Stimulated activated CD4-positive, alpha-beta T cell treated with anti-CD3 and anti-CD28 coated beads, Interleukin-12 subunit alpha, Interleukin-12 subunit beta, amount 100 ng/mL, for 4 hours (primary cell): ENCODE results near the gene SMIM23.
"Not testable (repeated sequence)": the region's sequence is repeated elsewhere in the genome, so short reads cannot be mapped to it uniquely, and the experiment has no call there.

Source experiments
- DNase-seq: peaks from one replicate; pipeline ENCODE4 v3.0.0-alpha.2; 2020

Gene SMIM23

DNA sequence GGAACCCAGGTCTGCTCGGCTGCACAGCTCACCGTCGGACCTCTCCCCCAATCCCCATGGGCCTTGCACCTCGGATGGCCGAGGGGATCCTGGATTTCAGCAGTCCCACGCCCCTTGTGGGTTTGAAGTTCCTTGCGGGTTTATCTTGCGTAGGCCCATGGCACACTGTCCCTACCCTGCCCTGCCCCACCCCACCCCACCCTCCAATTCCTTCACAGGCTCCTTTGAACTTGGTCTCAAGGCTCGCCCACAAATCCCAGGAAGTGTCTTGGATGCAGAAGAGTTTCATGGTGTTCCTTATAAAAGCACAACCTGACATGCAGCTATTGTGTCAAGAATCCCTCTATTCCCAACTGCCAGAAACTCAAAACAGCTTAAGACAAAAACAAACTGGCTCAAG, 11.2 kb upstream of the SMIM23 start:
- no peak for DNase-seq

DNA sequence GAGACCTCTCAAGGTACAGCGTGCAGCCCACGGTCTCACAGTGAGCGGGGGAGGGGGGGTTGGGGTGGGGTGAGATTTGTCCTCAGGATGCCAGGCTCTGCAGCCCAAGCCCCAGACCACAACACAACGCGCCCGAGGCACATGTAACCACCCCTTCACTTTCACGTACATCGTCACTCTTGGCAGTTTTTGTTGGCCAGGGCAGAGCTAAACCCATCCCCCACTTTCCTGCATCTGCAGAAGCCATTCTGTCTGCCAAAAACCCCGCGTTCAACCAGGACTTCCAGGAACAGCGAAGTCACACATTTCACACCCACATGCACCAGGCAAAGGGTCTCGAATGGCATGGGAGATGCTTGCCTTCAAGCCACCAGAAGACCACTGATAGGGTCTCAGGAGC, 9.4 kb upstream of the SMIM23 start:
- no peak for DNase-seq

DNA sequence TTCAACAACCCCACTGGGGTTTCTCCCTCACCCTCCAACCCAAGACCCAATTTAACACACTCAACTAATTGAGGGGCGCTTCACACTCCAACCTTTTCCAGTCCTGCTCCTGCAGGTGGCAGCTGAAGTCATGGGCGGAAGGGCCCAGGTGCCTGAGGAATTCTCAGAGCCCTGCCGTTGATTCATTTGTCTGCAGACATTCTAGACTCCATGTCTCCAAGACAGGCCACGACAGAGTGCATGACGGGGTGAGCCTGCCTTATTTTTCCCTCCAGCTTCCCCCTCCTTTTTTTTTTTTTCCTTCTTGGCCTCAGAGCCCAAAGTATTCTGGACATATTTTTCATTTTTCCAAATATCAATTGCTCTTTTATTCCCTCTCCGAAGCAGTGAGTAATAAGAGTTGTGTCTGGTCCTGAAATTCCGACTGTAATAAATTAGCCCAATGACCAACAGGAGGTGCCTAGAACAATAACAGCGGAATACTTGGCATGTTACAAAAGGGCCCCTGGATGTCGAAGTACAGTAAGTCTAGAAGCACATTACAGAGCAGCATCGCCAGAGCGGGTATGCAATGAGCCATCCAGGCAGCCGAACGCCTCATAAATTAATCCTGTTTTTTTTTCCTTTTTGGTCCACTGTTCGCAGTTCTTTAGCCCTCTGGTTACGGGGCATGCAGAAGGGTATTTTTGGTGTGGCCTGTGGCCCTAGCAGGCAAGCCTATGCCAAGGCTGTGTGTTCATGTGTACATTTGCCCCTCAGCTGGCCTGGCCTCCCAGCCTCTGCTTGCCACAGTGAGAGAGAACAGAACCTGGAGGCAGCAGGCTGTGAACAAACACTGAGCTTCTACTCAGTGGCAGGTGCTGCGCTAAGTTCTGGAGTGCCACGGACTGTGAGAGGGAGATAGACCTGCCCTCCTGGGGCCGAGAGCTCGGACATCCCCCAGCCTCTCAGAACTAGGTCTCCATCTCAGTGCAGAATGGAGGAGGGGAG, 8.6 kb upstream of the SMIM23 start:
- no peak for DNase-seq

DNA sequence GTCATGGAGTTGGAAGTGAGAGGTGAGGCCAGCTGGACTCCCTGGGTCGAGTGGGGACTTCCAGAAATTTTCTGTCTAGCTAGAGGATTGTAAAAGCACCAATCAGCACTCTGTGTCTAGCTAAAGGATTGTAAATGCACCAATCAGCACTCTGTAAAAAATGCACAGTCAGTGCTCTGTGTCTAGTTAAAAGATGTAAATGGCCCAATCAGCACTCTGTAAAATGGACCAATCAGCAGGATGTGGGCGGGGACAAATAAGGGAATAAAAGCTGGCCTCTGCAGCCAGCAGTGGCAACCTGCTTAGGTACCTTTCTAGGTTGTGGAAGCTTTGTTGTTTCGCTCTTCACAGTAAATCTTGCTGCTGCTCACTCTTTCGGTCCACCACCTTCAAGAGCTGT, 3.9 kb upstream of the SMIM23 start:
- not testable (repeated sequence) for DNase-seq

DNA sequence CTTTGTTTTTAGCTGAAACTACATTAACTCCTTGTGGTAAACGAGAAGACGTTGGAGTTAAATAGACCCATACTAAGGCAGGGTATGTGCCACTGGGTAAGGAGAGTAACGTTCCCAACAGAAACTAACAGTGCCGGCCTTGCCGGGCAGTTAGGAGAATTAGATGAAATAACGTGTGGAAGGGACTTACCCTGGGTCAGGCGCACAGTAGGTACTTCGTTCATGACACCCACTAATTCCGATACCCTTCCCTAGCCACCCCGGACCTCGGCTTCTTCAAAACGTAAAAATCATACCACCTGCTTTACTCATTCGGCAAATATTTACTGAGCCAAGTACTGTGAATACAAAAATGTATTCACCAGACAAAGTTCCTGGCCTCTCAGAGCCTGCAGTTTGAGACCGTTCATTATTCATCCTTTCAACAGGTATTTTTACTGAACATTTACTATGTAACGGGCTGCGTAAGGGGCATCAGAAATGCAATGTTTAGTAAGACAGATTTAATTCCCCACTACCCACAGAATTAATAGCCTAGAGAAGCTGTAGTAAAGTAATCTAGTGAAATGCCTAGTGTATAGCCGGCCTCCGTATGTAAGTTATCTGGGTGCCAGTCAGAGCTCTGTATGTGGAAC, 3.2 kb upstream of the SMIM23 start:
- DNase-seq = no peak

DNA sequence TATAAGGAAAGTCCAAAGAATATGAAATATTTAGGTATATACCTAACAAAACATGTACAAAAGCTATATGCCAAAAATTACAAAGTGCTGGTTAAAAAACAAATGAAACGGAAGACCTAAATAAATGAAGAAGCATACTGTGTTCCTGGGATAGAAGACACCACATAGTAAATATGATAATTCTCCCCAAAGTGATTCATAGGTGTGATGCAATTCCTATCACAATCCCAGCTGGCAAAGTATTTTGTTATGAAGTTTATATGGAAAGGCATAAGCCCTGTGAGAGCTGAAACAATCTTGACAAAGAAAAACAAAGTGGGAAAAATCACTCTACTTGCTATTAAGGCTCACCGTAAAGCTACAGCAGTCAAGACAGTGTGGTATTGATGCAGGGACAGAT, 2.6 kb upstream of the SMIM23 start:
- DNase-seq = no peak

DNA sequence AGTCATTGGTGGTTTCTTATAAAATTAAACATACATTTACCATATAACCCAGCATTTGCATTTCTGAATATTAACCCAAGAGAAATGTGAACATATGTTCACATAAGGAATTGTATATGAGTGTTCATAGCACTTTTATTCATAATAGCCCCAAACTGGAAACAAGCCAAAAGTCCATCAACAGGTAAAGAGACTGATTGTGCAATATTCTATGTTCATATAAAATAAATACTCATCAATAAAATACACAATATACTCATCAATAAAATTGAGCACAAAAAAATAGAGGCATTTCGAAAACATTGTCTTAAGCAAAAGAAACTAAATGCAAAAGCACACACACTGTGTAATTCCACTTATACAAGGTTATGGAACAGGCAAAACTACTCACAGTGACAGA, 3.7 kb downstream of the SMIM23 start:
- DNase-seq = no peak

DNA sequence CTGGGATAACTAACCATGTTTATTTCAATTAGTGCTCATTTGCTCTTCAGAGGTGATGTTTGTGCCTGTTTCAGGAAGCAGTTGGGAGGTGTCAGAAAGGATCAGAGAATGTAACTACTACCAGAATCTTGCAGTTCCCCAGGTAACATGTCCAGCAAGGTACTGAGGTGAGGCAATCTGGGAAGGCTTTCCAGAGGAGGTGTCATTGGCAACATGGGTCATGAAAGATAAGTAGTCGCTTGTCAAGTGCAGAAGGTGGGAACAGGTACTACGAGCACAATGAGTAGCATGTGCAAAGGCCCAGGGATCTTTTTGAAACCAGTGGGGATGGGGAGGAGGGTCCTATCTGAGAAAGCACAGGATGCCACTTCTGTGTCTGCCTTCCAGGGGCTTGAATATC, 4.8 kb downstream of the SMIM23 start:
- DNase-seq = no peak

DNA sequence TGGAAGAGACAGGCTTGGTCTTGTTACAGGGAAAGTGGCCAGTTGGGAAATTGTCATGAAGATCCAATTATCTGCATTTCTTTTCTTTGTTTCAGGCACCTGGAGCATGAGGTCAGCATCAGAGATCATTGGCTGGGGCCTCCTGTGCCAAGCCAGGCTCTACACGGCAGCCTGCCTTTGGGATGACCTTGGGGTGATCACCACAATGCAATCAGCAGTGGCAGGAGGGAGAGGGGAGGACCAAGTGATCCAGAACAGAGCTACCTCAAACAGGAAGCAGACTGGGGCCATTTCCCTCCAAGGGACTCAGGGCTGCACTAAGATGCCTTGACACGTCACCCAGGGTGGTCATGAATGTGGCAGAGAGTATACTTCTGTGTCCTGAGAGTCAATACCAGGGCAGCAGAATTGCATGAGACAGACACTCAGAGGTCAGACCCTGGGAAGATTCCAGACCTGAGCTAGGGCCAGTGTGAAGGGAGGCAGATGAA, 8.9 kb downstream of the SMIM23 start:
- DNase-seq = no peak

DNA sequence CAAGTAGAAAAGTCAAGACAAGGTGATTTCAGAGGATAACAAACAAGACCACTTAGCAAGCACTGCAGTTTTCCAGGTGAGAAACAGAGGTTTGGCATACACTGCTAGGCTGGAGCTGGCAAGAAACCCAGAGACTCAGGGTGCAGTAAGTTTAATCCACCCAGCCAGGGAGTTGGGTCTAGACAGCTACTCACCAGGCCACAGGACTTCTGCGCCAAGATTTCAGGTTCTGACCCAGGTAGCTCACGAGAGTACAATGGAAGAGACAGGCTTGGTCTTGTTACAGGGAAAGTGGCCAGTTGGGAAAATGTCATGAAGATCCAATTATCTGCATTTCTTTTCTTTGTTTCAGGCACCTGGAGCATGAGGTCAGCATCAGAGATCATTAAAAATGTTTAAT, 9.8 kb downstream of the SMIM23 start:
- DNase-seq = no peak

DNA sequence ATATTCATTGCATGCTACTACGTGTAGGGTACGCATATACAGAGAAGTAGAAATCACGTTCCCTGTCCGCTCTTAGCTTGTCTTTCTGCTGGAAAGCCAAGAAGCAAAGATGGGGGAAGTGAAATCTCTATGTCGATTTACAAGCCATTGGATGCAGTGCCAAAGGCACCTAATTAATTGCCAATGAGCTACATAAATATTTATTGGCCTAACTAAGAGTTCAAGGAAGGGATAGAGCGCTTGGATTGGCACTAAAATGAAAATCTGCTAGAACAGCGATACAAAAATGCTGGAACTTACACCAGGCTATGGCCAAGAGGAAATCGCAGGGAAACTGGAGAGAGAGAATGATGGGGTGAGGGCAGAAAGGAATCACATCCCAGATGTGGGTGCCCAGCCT, 10.8 kb downstream of the SMIM23 start:
- no peak for DNase-seq

DNA sequence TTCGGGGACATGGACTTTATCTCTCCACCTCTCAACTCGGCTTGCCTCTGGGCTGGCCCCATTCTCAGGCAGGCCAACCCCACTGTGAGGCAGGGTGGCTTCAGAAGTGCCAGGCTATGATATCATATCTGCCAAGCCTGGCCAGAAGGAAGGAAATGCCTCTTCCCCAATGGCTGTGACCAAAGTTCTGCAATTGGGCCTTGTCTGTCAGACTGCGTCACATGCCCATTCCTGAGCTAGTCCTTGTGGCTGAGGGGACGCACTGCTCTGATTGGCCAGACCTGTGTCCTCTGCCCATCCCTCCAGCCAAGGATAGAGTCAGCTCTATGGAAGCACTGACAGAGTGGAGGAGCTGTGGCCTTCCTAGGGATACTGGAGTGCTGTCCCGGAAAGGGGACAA, 11.9 kb downstream of the SMIM23 start:
- no peak for DNase-seq

DNA sequence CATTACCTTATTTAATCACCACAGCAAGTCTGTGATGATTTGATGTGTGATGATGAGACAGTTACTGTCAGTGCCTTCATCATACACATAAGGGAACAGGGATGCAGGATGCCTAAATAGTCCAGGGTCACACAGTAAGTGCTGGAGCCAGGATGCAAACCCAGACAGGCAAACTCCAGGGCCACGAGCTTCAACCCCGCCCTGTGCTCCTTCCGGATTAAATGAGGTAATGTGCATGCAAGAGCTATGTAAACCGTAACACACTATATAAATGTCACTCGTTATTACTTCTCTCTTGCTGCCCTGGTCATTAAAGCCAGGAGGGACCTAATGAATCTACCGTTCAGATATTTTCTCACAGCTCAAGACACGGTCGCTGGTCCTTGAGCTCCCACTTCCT, 12.8 kb downstream of the SMIM23 start:
- DNase-seq = no peak

DNA sequence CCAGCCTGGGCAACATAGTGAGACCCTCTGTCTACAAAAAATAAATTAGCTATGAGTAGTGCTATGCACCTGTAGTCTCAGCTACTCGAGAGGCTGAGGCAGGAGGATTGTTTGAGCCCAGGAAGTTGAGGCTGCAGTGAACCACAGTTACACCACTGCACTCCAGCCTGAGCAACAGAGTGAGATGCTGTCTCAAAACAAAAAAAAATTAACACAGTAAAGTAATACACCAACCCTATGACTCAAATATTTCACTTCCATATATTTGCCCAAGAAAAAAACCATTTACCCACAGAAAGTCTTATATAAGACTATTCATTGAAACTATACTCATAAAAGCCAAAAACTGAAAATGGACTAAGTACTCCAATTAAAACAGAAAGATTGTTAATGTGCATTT, 16.2 kb downstream of the SMIM23 start:
- no peak for DNase-seq

DNA sequence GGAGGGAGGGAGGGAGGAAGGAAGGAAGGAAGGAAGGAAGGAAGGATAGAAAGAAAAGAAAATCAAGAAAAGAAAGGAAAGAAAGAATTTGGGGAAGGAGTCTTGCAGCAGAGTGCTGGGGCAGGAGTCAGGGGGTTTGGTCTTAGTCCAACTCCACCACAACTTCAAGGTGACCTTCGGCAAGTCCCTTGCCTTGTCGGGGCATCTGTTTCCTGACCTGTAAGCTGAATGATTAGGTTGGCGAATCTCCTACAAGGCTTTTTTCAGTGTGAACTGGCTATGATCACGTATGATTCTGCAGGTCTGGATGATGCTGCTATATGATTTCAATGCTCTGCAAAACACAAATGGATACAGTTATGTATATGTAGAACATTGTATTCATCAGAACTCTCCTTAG, 20.1 kb downstream of the SMIM23 start:
- DNase-seq = no peak

DNA sequence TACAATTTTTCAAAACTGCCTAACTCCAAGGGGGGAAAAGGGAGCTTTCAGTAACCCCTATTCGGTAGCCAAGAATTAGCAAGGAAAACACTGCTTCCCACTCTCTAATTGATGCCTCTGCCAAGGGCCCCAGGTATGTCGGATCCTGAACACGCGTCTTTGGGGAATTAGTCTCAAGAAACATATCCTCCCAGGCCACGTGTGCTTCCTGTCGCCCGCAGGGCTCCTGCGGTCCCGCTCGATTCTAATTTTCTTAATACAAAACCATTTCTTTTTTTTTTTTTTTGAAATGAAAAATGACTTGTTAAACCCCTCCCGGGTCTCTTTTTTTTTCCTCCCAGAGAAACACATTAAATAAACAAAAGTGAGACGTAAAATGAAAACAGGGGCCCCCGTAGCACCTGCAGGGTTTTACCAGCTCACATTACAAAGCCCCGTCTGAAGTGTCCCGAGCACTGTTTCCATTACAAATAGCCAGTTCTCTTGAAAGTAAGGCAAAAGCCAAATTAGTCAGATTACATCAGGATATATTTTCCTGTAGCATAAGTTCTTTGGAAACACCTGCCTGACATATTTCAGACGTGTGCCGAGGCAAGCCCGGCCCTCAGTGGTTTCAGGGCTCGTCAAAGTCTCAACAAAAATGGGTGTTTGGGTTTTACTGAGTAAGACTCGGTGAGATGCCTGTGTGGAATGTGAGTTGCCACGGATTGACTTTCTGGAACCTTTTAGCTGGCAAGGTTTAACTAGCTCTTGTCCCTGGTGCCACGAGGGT, 21.5 kb downstream of the SMIM23 start:
- DNase-seq = no peak

DNA sequence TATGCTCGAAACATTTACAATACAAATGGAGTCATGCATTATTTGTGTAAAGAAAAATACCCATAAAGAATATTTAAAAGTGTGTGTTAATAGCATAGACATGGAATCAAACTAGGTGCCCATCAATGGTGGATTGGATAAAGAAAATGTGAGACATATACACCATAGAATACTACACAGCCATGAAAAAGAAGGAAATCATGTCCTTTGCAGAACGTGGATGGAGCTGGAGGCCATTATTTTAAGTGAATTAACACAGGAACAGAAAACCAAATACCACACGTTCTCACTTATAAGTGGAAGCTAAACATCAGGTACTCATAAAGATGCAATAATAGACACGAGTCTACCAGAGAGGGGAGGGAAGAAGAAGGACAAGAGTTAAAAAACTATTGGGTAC, 22.8 kb downstream of the SMIM23 start:
- no peak for DNase-seq

DNA sequence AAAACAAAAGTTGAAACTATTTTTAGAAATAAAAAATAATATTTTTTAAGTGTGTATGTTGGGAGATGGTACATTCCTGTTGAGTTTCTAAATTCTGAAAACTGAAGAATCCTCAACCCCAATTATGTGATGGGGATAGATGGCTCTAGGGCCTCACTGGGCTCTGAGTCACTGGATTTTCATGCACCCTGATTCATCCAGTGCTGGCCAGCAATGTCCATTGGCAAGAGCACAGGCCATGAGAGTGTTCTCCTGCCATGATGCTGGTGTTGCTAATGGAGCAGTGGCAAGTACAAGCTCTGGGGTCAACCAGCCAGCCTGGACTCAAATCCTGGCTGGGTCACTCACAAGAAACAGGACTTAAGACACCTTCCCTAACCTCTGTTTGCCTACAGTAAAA, 23.3 kb downstream of the SMIM23 start:
- DNase-seq = no peak

DNA sequence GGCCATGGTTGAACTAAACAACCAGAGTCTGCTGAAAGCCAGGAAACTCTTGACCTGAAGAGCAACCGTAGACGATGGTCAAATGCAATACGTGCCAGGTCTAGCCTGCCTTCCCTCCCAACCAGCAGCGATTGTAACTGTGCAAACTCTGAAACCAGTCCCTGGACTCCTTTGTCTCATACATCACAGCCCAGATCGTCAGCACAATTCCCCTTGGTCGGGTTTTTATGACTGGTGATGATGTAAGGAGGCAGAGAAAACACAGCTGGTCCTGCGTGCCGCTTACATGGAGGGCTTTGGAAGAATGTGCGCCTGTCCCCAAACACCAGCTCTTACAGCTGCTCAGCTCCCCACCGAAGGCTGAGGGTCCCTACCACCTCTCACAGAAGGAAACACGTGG, 24.6 kb downstream of the SMIM23 start:
- DNase-seq = no peak

DNA sequence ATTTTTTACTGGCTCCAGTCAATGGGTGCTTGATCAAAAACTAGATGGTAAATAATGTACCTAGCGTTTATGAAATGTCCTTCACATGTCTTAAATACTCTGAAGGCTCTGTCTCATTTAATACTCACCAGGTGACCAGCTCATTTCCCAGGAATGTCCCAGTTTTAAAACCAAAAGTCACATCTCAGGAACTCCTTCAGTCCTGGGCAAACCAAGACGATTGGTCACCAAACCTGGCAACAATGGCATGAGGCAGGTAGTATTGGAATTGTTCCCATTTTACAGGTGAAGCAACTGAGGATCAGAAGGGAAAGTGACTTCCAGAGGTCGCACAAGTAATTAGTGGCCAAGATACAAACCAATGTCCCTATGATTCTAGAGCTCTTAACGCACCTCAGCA, 27.7 kb downstream of the SMIM23 start:
- no peak for DNase-seq

DNA sequence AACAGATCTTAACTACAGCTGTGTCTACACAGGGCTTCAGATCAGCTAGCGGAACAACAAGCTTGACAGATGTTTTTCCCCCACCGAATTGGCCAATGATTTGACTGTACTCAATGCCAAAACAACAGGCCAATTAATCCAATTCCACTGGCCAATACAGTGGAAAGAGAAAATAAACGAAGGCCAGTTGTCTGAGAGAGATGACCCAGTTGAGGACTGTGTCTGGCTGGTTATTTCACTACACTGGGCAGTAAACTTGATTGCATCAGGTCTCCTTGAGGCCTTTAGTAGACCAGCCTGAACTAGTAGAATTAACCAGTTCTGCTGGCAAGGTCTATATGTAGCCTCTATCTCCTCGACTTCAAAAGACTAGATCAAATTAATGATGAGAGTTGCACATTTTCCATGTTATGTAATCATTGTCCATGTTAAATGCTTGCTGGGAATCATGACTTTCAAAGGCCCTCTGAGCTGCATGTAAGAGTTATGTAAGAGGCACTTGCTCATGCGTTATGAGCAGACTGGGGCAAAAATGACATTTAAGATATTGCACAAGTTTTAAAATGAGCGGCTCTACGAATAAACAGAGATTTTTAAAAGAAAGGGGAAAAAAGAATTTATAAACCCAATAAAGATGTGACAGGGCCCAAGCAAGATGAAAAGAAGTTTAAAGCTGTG, 28.3 kb downstream of the SMIM23 start:
- no peak for DNase-seq

DNA sequence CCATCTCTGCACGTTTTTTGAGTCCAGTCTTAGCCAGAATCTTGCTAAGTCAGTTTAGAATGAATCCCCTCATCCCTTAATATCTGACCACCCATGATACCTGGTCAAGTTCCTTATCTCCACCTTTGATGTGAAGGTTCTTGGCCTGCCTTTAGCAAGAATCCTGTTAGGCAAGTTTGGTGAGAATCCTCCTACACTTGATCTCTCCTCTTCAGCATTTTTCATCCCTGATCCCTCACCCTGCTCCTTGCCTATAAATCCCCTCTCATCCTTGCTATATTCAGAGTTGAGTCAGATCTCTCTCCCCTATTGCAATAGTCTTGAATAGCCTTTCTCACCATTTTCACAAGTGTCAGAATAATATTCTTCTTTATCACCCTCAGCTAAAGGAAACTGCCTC, 31.0 kb downstream of the SMIM23 start:
- no peak for DNase-seq

DNA sequence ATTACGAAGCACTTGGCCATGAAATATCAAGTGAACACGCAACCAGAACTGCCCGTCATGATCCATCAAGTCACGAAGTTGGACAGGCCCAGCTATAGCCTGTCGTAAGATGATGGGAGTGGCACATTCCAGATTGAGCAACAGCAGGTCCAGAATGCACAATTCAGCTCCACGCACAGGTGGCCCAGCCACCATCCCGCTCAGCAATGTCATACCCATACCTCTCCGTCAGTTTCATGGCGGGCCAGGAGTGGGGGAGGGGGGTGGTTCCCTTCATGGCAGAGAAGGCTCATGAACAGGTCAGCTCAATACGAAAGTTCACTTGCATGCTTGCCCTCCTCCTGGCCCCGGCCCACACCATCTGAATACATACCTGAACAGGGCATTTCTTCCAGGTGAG, 34.9 kb downstream of the SMIM23 start:
- no peak for DNase-seq
